Fibroblast of lung (primary cell): ENCODE results near the gene CHD9. TPM values are rescaled to one million over a fixed set of nuclear protein-coding genes. Genes with fewer than 3 reads are reported as not detected.

Source experiments
- DNase-seq, 2 donors: peaks; one replicate each; pipeline versions ENCODE4 v3.0.0 to v3.0.0-alpha.2; 2010; ENCODE audit warnings: low read depth in 2 of 2
- H2AFZ ChIP-seq: 2 replicates; pipeline ENCODE4 v1.5.1; 2012; ENCODE audit warnings: low read length, control low read depth, inconsistent platforms
- H3K27ac ChIP-seq: 2 replicates; pipeline ENCODE4 v1.5.1; 2011; ENCODE audit warnings: low read length, control low read depth; ENCODE audit not compliant: insufficient read depth
- H3K27me3 ChIP-seq: 2 replicates; pipeline ENCODE4 v1.5.1; 2011; ENCODE audit warnings: mild to moderate bottlenecking, low read length; ENCODE audit not compliant: control insufficient read depth, insufficient read depth
- H3K36me3 ChIP-seq: 2 replicates; pipeline ENCODE4 v1.5.1; 2011; ENCODE audit warnings: low read length; ENCODE audit not compliant: control insufficient read depth, insufficient read depth
- H3K4me1 ChIP-seq: 2 replicates; pipeline ENCODE4 v1.5.1; 2011; ENCODE audit warnings: low read length; ENCODE audit not compliant: control insufficient read depth, insufficient read depth; ENCODE audit errors: extremely low read depth
- H3K4me2 ChIP-seq: 2 replicates; pipeline ENCODE4 v1.5.1; 2011; ENCODE audit warnings: low read length, control low read depth; ENCODE audit not compliant: insufficient read depth; ENCODE audit errors: extremely low read depth
- H3K4me3 ChIP-seq, 4 experiments: fragments of 200-600 bp in 1 of 4; sonication (generic) in 1 of 4; replicated peaks in 1 of 4; 2 replicates each; pipeline ENCODE4 v1.5.1; 2011 to 2016; ENCODE audit warnings: low read length in 4 of 4, low read depth in 3 of 4, mild to moderate bottlenecking in 3 of 4, control low read depth in 2 of 4, inconsistent platforms in 1 of 4, mixed read lengths in 1 of 4; ENCODE audit not compliant: insufficient read depth in 1 of 4; ENCODE audit errors: control extremely low read depth in 1 of 4
- H3K79me2 ChIP-seq: 2 replicates; pipeline ENCODE4 v1.5.1; 2012; ENCODE audit warnings: mild to moderate bottlenecking, low read length, inconsistent platforms; ENCODE audit not compliant: control insufficient read depth, insufficient read depth
- H3K9ac ChIP-seq: 2 replicates; pipeline ENCODE4 v1.5.1; 2011; ENCODE audit warnings: mild to moderate bottlenecking, low read length, control low read depth; ENCODE audit not compliant: insufficient read depth
- H3K9me3 ChIP-seq: 2 replicates; pipeline ENCODE4 v1.5.1; 2012; ENCODE audit warnings: low read depth, low read length; ENCODE audit not compliant: control insufficient read depth, insufficient read depth
- H4K20me1 ChIP-seq: 2 replicates; pipeline ENCODE4 v1.5.1; 2011; ENCODE audit warnings: low read length; ENCODE audit not compliant: control insufficient read depth, insufficient read depth; ENCODE audit errors: extremely low read depth
- CTCF ChIP-seq, 2 donors: IDR thresholded peaks in 1 of 2; conservative IDR thresholded peaks in 1 of 2; 1 replicate in 1 of 2; 2 replicates in 1 of 2; pipeline ENCODE4 v1.5.1; 2011 to 2012; ENCODE audit warnings: low read length in 2 of 2, control low read depth in 1 of 2, inconsistent platforms in 1 of 2, low read depth in 1 of 2, mild to moderate bottlenecking in 1 of 2
- EZH2 ChIP-seq: IDR thresholded peaks from 2 replicates; pipeline ENCODE4 v1.5.1; 2012; ENCODE audit warnings: low read length, control low read depth, mild to moderate bottlenecking; ENCODE audit errors: missing control alignments
- polyA plus RNA-seq, 2 donors: library from polyadenylated mRNA; depleted of rRNA in 1 of 2; stranded (reverse) in 1 of 2; unstranded in 1 of 2; fragments of >200 nt; gene quantifications; 2 replicates each; pipeline ENCODE4 v1.2.1, GENCODE V29; 2011 to 2012; ENCODE audit warnings: missing spikeins in 1 of 2
- total RNA-seq: library from RNA; depleted of rRNA; stranded (reverse); fragments of >200 nt; gene quantifications from 2 replicates; pipeline ENCODE4 v1.2.1, GENCODE V29; 2014

Gene CHD9
- total and polyA plus RNA-seq, 2 donors (not counting 1 experiment from before 2014, with no cell fraction given): 32.9 to 60.9 TPM

DNA sequence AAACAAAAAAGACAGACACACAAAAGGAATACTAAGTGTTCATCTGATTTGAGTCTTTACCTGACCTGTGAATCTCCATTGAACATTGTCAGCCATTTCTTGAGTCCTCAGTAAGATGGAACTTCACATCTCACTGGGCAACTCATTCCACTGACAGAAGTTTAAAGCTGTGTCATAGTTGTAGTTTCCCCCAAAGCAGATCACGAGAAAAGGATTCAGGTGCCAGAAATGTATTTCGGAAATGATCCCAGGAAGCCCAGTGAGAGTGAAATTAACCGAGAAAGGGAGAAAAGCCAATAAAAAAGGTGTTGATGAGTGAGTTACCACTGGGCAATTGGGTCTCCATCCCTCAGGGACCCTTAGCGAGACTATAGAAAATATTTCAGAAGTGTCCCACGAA lies 6.5 kb downstream of the CHD9 start:
- no peak overlapping the region for H2AFZ ChIP-seq
- DNase-seq: no peak
- no peak overlapping the region for H3K9ac ChIP-seq
- H3K79me2 ChIP-seq: peaks cover 26% of the 10 kb centered on the region
- no peak overlapping the region for H3K27ac ChIP-seq
- no peaks in the 10 kb centered on the region for H3K27me3 ChIP-seq
- no peak for TF ChIP-seq EZH2
- TF ChIP-seq CTCF (conservative IDR thresholded peaks at IDR 0.05 in 1 of 2, IDR thresholded peaks at IDR 0.05 in 1 of 2; ENCODE audit: low read depth in 1 of 2, low read length in 2 of 2): no peak
- no peaks in the 10 kb centered on the region for H3K9me3 ChIP-seq
- no peak overlapping the region for H3K4me2 ChIP-seq
- peaks cover 2% of the 10 kb centered on the region for H3K4me1 ChIP-seq
- H4K20me1 ChIP-seq: no peaks in the 10 kb centered on the region
- no peak overlapping the region for H3K4me3 ChIP-seq
- no peaks in the 10 kb centered on the region for H3K36me3 ChIP-seq

GRCh38 chr16:53061701-53062159 lies 6.9 kb downstream of the CHD9 start:
- Histone ChIP-seq H3K4me1 (peaks cover 2% of the 10 kb centered on the region), H3K36me3 (no peaks in the 10 kb centered on the region), H3K27ac (no peak overlapping the region), H4K20me1 (no peaks in the 10 kb centered on the region), H2AFZ (no peak overlapping the region), H3K27me3 (no peaks in the 10 kb centered on the region), H3K4me3 (no peak overlapping the region), H3K9me3 (no peaks in the 10 kb centered on the region), H3K4me2 (no peak overlapping the region), H3K79me2 (peaks cover 24% of the 10 kb centered on the region), H3K9ac (no peak overlapping the region)
- DNase-seq: no peak
- TF ChIP-seq CTCF (conservative IDR thresholded peaks at IDR 0.05 in 1 of 2, IDR thresholded peaks at IDR 0.05 in 1 of 2; ENCODE audit: low read depth in 1 of 2, low read length in 2 of 2) (no peak), EZH2 (no peak)

- Histone ChIP-seq H2AFZ (no peak overlapping the region), H3K4me2 (no peak overlapping the region), H3K79me2 (peaks cover 12% of the 10 kb centered on the region), H3K9ac (no peak overlapping the region), H4K20me1 (no peaks in the 10 kb centered on the region), H3K27me3 (no peaks in the 10 kb centered on the region), H3K36me3 (no peaks in the 10 kb centered on the region), H3K27ac (no peak overlapping the region), H3K9me3 (no peaks in the 10 kb centered on the region), H3K4me3 (no peak overlapping the region), H3K4me1 (peaks cover 2% of the 10 kb centered on the region)
- TF ChIP-seq EZH2 (no peak), CTCF (conservative IDR thresholded peaks at IDR 0.05 in 1 of 2, IDR thresholded peaks at IDR 0.05 in 1 of 2; ENCODE audit: low read depth in 1 of 2, low read length in 2 of 2) (no peak)
- DNase-seq: no peak
Observed at GRCh38 chr16:53064081-53064578, 9.3 kb downstream of the CHD9 start.
